MM.1S (cell line): Measurements from ENCODE around the gene BORCS6.

Source experiments
- EZH2 ChIP-seq: fragments of 300-600 bp; sonication (generic); optimal IDR thresholded peaks from 2 replicates; pipeline ENCODE3; 2017; ENCODE audit warnings: low read depth, mild to moderate bottlenecking, antibody characterized with exemption, low read length, mixed read lengths
- TF ChIP-seq, protein P1 (sequence below): fragments of 300-600 bp; sonication (generic); IDR thresholded peaks from 2 replicates; pipeline ENCODE4 v1.5.1; 2016; ENCODE audit warnings: antibody characterized with exemption, low read length, mixed read lengths

DNA sequence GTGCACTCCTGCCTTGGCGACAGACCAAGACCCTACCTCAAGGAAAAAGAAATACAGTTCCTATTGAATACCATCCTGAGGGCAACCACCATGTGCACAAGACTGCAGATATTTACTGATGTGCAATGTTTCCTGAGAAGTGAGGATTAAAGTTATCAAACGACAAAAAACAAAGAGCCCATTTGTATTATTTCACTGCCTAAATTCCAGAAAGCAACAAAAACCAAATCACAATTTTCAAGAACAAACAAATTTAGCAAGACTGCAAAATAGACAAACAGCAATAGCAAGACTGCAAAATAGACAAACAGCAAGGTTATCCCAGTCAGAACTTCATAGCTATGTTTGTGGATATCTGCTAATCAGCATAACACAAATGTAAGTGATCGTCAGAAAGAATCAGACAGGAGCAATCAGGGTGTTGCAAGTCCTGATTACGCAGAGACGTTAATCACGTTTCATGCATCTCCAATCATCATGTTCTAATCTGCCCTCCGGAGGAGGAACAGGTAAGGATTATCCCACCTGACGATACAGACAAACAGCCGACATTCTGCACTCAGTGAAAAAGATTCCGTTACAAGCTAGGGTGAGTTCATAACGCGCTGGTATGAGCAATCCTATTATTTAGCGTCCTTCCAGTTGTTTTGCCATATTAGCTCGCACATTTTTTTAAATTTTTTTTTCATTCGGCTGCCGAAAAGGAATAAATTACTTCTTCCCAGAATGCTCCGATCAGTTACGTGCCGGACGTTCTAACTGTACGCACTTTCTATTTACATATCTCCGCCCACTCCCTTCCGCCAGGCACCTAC lies 16.7 kb downstream of the BORCS6 start:
- no peak for TF ChIP-seq EZH2
- TF ChIP-seq, protein P1, sequence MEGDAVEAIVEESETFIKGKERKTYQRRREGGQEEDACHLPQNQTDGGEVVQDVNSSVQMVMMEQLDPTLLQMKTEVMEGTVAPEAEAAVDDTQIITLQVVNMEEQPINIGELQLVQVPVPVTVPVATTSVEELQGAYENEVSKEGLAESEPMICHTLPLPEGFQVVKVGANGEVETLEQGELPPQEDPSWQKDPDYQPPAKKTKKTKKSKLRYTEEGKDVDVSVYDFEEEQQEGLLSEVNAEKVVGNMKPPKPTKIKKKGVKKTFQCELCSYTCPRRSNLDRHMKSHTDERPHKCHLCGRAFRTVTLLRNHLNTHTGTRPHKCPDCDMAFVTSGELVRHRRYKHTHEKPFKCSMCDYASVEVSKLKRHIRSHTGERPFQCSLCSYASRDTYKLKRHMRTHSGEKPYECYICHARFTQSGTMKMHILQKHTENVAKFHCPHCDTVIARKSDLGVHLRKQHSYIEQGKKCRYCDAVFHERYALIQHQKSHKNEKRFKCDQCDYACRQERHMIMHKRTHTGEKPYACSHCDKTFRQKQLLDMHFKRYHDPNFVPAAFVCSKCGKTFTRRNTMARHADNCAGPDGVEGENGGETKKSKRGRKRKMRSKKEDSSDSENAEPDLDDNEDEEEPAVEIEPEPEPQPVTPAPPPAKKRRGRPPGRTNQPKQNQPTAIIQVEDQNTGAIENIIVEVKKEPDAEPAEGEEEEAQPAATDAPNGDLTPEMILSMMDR: no peak
